Motor neuron (in vitro differentiated cells): ENCODE results near the gene MARK3. TPM values are rescaled to one million over a fixed set of nuclear protein-coding genes. Genes with fewer than 3 reads are reported as not detected.

ENCODE experiments used
- ATAC-seq, 8 experiments: fragments of 200-7000 bp; cut with Tn5 transposase; replicated peaks in 6 of 8; 2 replicates each; pipeline ENCODE4 v1.8.0; 2021; ENCODE audit warnings: mild to moderate bottlenecking in 8 of 8, moderate library complexity in 8 of 8
- H3K27ac ChIP-seq, 2 donors: fragments of 250-450 bp; sonication (Bioruptor Pico); 2 replicates each; pipeline ENCODE4 v1.9.0; 2021; ENCODE audit warnings: antibody characterized with exemption in 2 of 2, mild to moderate bottlenecking in 2 of 2, moderate library complexity in 1 of 2
- H3K4me1 ChIP-seq, 2 donors: fragments of 250-450 bp; sonication (Bioruptor Pico); replicated peaks in 1 of 2; 2 replicates each; pipeline ENCODE4 v1.6.1; 2021; ENCODE audit warnings: antibody characterized with exemption in 2 of 2, mild to moderate bottlenecking in 2 of 2, moderate library complexity in 1 of 2
- H3K4me3 ChIP-seq, 5 donors: fragments of 250-450 bp; sonication (Bioruptor Pico); 2 replicates each; pipeline ENCODE4 v1.9.0; 2021; ENCODE audit warnings: antibody characterized with exemption in 5 of 5, mild to moderate bottlenecking in 5 of 5, moderate library complexity in 4 of 5
- WGBS, 10 experiments: fragments of 450-650 bp; shearing (Covaris generic); methylation state at CpG; one replicate each; pipeline ENCODE4 v1.0.0; 2022; 5-methylcytosine and 5-hydroxymethylcytosine counted together
- in situ Hi-C, 9 experiments: fragments of 400-800 bp; cut with MboI; loops; one replicate each; pipeline ENCODE4 v1.15.0; 2021; ENCODE audit warnings: low sequenced_read_pairs in 9 of 9, low pct_unique_long_range_greater_than_20kb in 2 of 9; ENCODE audit not compliant: unreplicated experiment in 9 of 9
- total RNA-seq, 8 experiments: library from RNA; unstranded; fragments of 300-600 nt; gene quantifications; 2 replicates each; pipeline versions ENCODE4 v1.2.3 to v1.2.4, GENCODE V29; 2022

The MARK3 gene
- total RNA-seq, 8 experiments from 2014 or later = 62.8 to 149 (median 74.2) TPM

- WGBS, 10 experiments = 20 to 85% (median 65%) methylated on average over 2 to 10 of the region's 10 CpGs; no CpG with 5 or more reads in 1 of the 10 experiments
- Histone ChIP-seq H3K4me3 (no peak overlapping the region), H3K4me1 (peaks cover 0 to 8% of the 10 kb centered on the region in 2 donors), H3K27ac (peak overlapping the region in 1 of 2 donors; percentile 1)
- in situ Hi-C loops = no loop called here
- ATAC-seq = peak in 7 of 8 experiments; percentile 5 to 58 (median 53)
Measured at GRCh38 chr14:103499709-103500108, 114.5 kb downstream of the MARK3 start.

GRCh38 chr14:103500148-103500990 lies 115.2 kb downstream of the MARK3 start:
- peak; percentile 96 to 99 (median 99) for ATAC-seq
- in situ Hi-C loops = no loop called here
- no peak overlapping the region for H3K4me3 ChIP-seq
- H3K27ac ChIP-seq = peak overlapping the region in 1 of 2 donors; percentile 44
- H3K4me1 ChIP-seq = peaks cover 0 to 8% of the 10 kb centered on the region in 2 donors
- 0 to 58% (median 14%) methylated on average over 1 to 10 of the region's 17 CpGs; no CpG with 5 or more reads in 1 of the 10 experiments for WGBS, 10 experiments

GRCh38 chr14:103501041-103501870 lies 116.0 kb downstream of the MARK3 start:
- no peak for ATAC-seq
- in situ Hi-C loops = no loop called here
- Histone ChIP-seq H3K27ac (no peak overlapping the region), H3K4me1 (peaks cover 0 to 8% of the 10 kb centered on the region in 2 donors), H3K4me3 (no peak overlapping the region)
- WGBS, 10 experiments = 60 to 100% (median 97%) methylated on average over 1 to 9 of the region's 11 CpGs

GRCh38 chr14:103501921-103502669 lies 116.9 kb downstream of the MARK3 start:
- WGBS, 10 experiments = 20 to 100% (median 91%) methylated on average over 1 to 6 of the region's 9 CpGs
- ATAC-seq = no peak
- peaks cover 0 to 8% of the 10 kb centered on the region in 2 donors for H3K4me1 ChIP-seq
- in situ Hi-C loops = no loop called here
- H3K4me3 ChIP-seq = no peak overlapping the region
- H3K27ac ChIP-seq = no peak overlapping the region

GRCh38 chr14:103502877-103503276 lies 117.7 kb downstream of the MARK3 start:
- no peak for ATAC-seq
- Histone ChIP-seq H3K4me3 (no peak overlapping the region), H3K27ac (no peak overlapping the region), H3K4me1 (peaks cover 0 to 8% of the 10 kb centered on the region in 2 donors)
- in situ Hi-C loops = no loop called here
- WGBS, 10 experiments = 91 to 100% (median 98%) methylated on average over 1 to 16 of the region's 18 CpGs; no CpG with 5 or more reads in 2 of the 10 experiments

- peaks cover 0 to 8% of the 10 kb centered on the region in 2 donors for H3K4me1 ChIP-seq
- 92 to 100% (median 98%) methylated on average over 2 to 9 of the region's 12 CpGs; no CpG with 5 or more reads in 4 of the 10 experiments for WGBS, 10 experiments
- no peak for ATAC-seq
- H3K4me3 ChIP-seq = no peak overlapping the region
- H3K27ac ChIP-seq = no peak overlapping the region
- in situ Hi-C loops = no loop called here
Measured at GRCh38 chr14:103503296-103503695, 118.1 kb downstream of the MARK3 start.

- ATAC-seq = peak in 1 of 8 experiments; percentile 32
- H3K4me3 ChIP-seq = no peak overlapping the region
- H3K4me1 ChIP-seq = peaks cover 0 to 6% of the 10 kb centered on the region in 2 donors
- no peak overlapping the region for H3K27ac ChIP-seq
- in situ Hi-C loops = no loop called here
- WGBS, 10 experiments = 78 to 100% (median 100%) methylated on average over 1 to 6 of the region's 8 CpGs; no CpG with 5 or more reads in 3 of the 10 experiments
Measured at GRCh38 chr14:103504991-103505565, 119.9 kb downstream of the MARK3 start.

- Histone ChIP-seq H3K4me1 (no peaks in the 10 kb centered on the region), H3K4me3 (no peak overlapping the region), H3K27ac (no peak overlapping the region)
- in situ Hi-C loops = no loop called here
- 82 to 100% (median 100%) methylated on average over 1 to 3 of the region's 3 CpGs; no CpG with 5 or more reads in 3 of the 10 experiments for WGBS, 10 experiments
- no peak for ATAC-seq
Measured at GRCh38 chr14:103507751-103508150, 122.5 kb downstream of the MARK3 start.

GRCh38 chr14:103508521-103509329 lies 123.5 kb downstream of the MARK3 start:
- in situ Hi-C loops = no loop called here
- no peak for ATAC-seq
- WGBS, 10 experiments = 60 to 100% (median 89%) methylated on average over 1 to 12 of the region's 16 CpGs; no CpG with 5 or more reads in 1 of the 10 experiments
- Histone ChIP-seq H3K4me1 (no peaks in the 10 kb centered on the region), H3K27ac (no peak overlapping the region), H3K4me3 (no peak overlapping the region)

- H3K4me3 ChIP-seq = no peak overlapping the region
- WGBS, 10 experiments = 80 to 100% (median 93%) methylated on average over 1 to 7 of the region's 11 CpGs
- ATAC-seq = no peak
- no peak overlapping the region for H3K27ac ChIP-seq
- in situ Hi-C loops = no loop called here
- no peaks in the 10 kb centered on the region for H3K4me1 ChIP-seq
Measured at GRCh38 chr14:103509864-103510723, 124.9 kb downstream of the MARK3 start.
